Heart left ventricle (tissue), 16 donors: ENCODE data around the gene GSTM5. TPM values are rescaled to one million over a fixed set of nuclear protein-coding genes. Genes with fewer than 3 reads are reported as not detected.

ENCODE experiments used
- ATAC-seq, 4 donors: fragments of 200-7000 bp; cut with Tn5 transposase; one replicate each; pipeline ENCODE4 v1.9.1; 2020 to 2022; ENCODE audit warnings: moderate library complexity in 4 of 4, mild to moderate bottlenecking in 3 of 4, moderate number of reproducible peaks in 1 of 4
- DNase-seq, 5 donors: peaks; one replicate each; pipeline ENCODE4 v3.0.0-alpha.2; 2020
- H3K27ac ChIP-seq, 12 donors: fragments of 200-600 bp; sonication (generic) in 4 of 12; one replicate each; pipeline versions ENCODE4 v1.5.0 to v1.8.0; 2016 to 2022; ENCODE audit warnings: mild to moderate bottlenecking in 2 of 12
- H3K27me3 ChIP-seq, 9 donors: fragments of 200-600 bp; sonication (generic) in 2 of 9; one replicate each; pipeline versions ENCODE4 v1.5.1 to v1.8.0; 2016 to 2022; ENCODE audit warnings: mild to moderate bottlenecking in 3 of 9
- H3K36me3 ChIP-seq, 9 donors: fragments of 200-600 bp; sonication (generic) in 2 of 9; one replicate each; pipeline versions ENCODE4 v1.5.0 to v1.8.0; 2018 to 2022; ENCODE audit warnings: mild to moderate bottlenecking in 2 of 9
- H3K4me1 ChIP-seq, 12 donors: fragments of 200-600 bp; sonication (generic) in 4 of 12; one replicate each; pipeline versions ENCODE4 v1.5.0 to v1.8.0; 2016 to 2022; ENCODE audit warnings: mild to moderate bottlenecking in 3 of 12
- H3K4me3 ChIP-seq, 12 donors: fragments of 200-600 bp; sonication (generic) in 4 of 12; one replicate each; pipeline versions ENCODE4 v1.5.0 to v1.8.0; 2017 to 2022; ENCODE audit warnings: mild to moderate bottlenecking in 9 of 12, moderate library complexity in 4 of 12
- H3K9me3 ChIP-seq, 12 donors: fragments of 200-600 bp; sonication (generic) in 4 of 12; one replicate each; pipeline versions ENCODE4 v1.5.0 to v1.8.0; 2016 to 2022; ENCODE audit warnings: mild to moderate bottlenecking in 1 of 12
- CTCF ChIP-seq, 12 donors: fragments of 200-600 bp; sonication (generic) in 4 of 12; IDR thresholded peaks; one replicate each; pipeline versions ENCODE4 v1.5.0 to v1.8.0; 2018 to 2022; ENCODE audit warnings: antibody characterized with exemption in 12 of 12, mild to moderate bottlenecking in 5 of 12
- POLR2A ChIP-seq, 2 donors: fragments of 450-650 bp; IDR thresholded peaks; one replicate each; pipeline ENCODE4 v1.6.1; 2017; ENCODE audit warnings: antibody characterized with exemption in 2 of 2, mild to moderate bottlenecking in 2 of 2, moderate library complexity in 2 of 2
- WGBS, 4 donors: extraction: QIAGEN DNeasy Blood & Tissue Kit in 2 of 4; methylation state at CpG; one replicate each; pipeline versions ENCODE4 v1.1.5 to v1.1.7; 2013 to 2018; 5-methylcytosine and 5-hydroxymethylcytosine counted together
- intact Hi-C, 10 donors: fragments of 100-400 bp; cut with DNase I; formaldehyde crosslinking; loops; one replicate each; pipeline versions ENCODE4 v1.11.1 to v1.14.2; 2022
- polyA plus RNA-seq, 2 donors: library from polyadenylated mRNA; stranded (reverse); fragments of 200-250 nt; gene quantifications; one replicate each; pipeline ENCODE4 v1.2.3, GENCODE V29; 2013
- total RNA-seq, 9 donors: library from RNA; depleted of rRNA in 2 of 9; stranded (reverse); fragments of >200 nt in 2 of 9; fragmentation: NEBNext Ultra II Directional in 3 of 9; extraction: Animal tissue kit (Norgen Biotek cat#: 25700) in 3 of 9; gene quantifications; one replicate each; pipeline versions ENCODE4 v1.1.0 to v1.2.4, GENCODE V29; 2016 to 2023
- donor health status: ischemic (EF 13 %, LVEDD 7.1; RV severe dilation, severe dysfunction).
- donor health status: healthy with polysubstance abuse.
- donor health status: DM: no; HTN: yes; CAD: no.
- donor health status: DM: no; HTN: no; CAD: no.
- donor health status: ischemic (EF 25% LVEDD 6.9; RV normal size, moderate dysfunction).
- donor health status: ischemic (EF 25% LVEDD 5.7; RV mildly dilated, moderate dysfunction).
- donor health status: healthy.
- donor health status: DM: yes; HTN: yes; CAD: no.
- donor health status: ischemic (EF 35%, LVEDD 5.7; RV mildly dilated, moderate dysfunction).
- donor health status: nonischemic (EF 11% LVEDD 7.7; RV severe dilation, severe dysfunction).
- donor health status: DM: yes; HTN: yes; CAD: no.
- donor health status: PGD.
- donor health status: ischemic (EF 29% LVEDD 5.4; RV normal size, mild dysfunction).
- donor health status: nonischemic (EF 23%, LVEDD 6.1; RV moderate dilation, normal function).

The GSTM5 gene
- total and polyA plus RNA-seq, 11 donors, result 0.49 to 9.0 (median 2.1) TPM; not detected in 1

- Histone ChIP-seq H3K36me3 (no peaks in the 10 kb centered on the region), H3K4me1 (peaks cover 0 to 8% (median 0%) of the 10 kb centered on the region in 12 donors), H3K27me3 (peaks cover 0 to 7% (median 0%) of the 10 kb centered on the region in 9 donors), H3K4me3 (peak overlapping the region in 10 of 12 donors; percentile 24 to 56 (median 48)), H3K27ac (no peak overlapping the region), H3K9me3 (peaks cover 0 to 19% (median 3%) of the 10 kb centered on the region in 12 donors)
- DNase-seq, result no peak
- intact Hi-C loops, result no loop called here
- WGBS, 4 donors, result 60 to 88% (median 65%) methylated on average over 15 to 22 of the region's 22 CpGs
- TF ChIP-seq CTCF (IDR thresholded peaks at IDR 0.05) (no peak), POLR2A (IDR thresholded peaks at IDR 0.05) (no peak)
- peak in 3 of 4 donors; percentile 13 to 36 (median 28) for ATAC-seq
Measured at GRCh38 chr1:109712321-109712864, 342 bp downstream of the GSTM5 start.

GRCh38 chr1:109713636-109714035 is 1.6 kb downstream of the GSTM5 start:
- no peak for DNase-seq
- WGBS, 4 donors, result 83 to 97% (median 87%) methylated on average over 4 to 5 of the region's 5 CpGs
- intact Hi-C loops, result no loop called here

GRCh38 chr1:109714661-109715372 is 2.8 kb downstream of the GSTM5 start:
- intact Hi-C loops, result loop anchor here in 3 of 10 donors (5.0 kb wide), 1 partner anchor 57 kb away; no protein-coding TSS in a partner anchor
- ATAC-seq (no peak), DNase-seq (no peak)
- Histone ChIP-seq H3K4me1 (peaks cover 0 to 8% (median 0%) of the 10 kb centered on the region in 12 donors), H3K4me3 (no peak overlapping the region), H3K9me3 (peaks cover 0 to under 1% (median 0%) of the 10 kb centered on the region in 12 donors), H3K27ac (no peak overlapping the region), H3K27me3 (peaks cover 0 to 7% (median 0%) of the 10 kb centered on the region in 9 donors), H3K36me3 (no peaks in the 10 kb centered on the region)
- WGBS, 4 donors, result 86 to 92% (median 88%) methylated on average over 12 of the region's 12 CpGs
- TF ChIP-seq POLR2A (IDR thresholded peaks at IDR 0.05) (no peak), CTCF (IDR thresholded peaks at IDR 0.05) (no peak)

More at GRCh38 chr1:109713636-109714035, 1.6 kb downstream of the GSTM5 start:
- H3K27me3 ChIP-seq, result peaks cover 0 to 7% (median 0%) of the 10 kb centered on the region in 9 donors
- TF ChIP-seq POLR2A (IDR thresholded peaks at IDR 0.05) (no peak), CTCF (IDR thresholded peaks at IDR 0.05) (no peak)
- no peaks in the 10 kb centered on the region for H3K36me3 ChIP-seq
- H3K9me3 ChIP-seq, result peaks cover 0 to 12% (median 3%) of the 10 kb centered on the region in 12 donors
- no peak for ATAC-seq
- H3K4me1 ChIP-seq, result peaks cover 0 to 8% (median 0%) of the 10 kb centered on the region in 12 donors
- H3K4me3 ChIP-seq, result no peak overlapping the region
- H3K27ac ChIP-seq, result no peak overlapping the region

GRCh38 chr1:109716121-109716520 is 4.1 kb downstream of the GSTM5 start:
- H3K4me1 ChIP-seq, result peaks cover 0 to 8% (median 0%) of the 10 kb centered on the region in 12 donors
- no peak for DNase-seq
- H3K36me3 ChIP-seq, result no peaks in the 10 kb centered on the region
- no peak for ATAC-seq
- WGBS, 4 donors, result 91 to 92% (median 91%) methylated on average over 3 of the region's 3 CpGs
- no peak overlapping the region for H3K4me3 ChIP-seq
- peak overlapping the region in 1 of 12 donors; percentile 19 for H3K27ac ChIP-seq
- H3K9me3 ChIP-seq, result no peaks in the 10 kb centered on the region
- peaks cover 0 to 7% (median 0%) of the 10 kb centered on the region in 9 donors for H3K27me3 ChIP-seq
- intact Hi-C loops, result loop anchor here in 4 of 10 donors (2.0 to 5.0 kb wide), 2 partner anchors 56 to 57 kb away; no protein-coding TSS in a partner anchor
- TF ChIP-seq CTCF (IDR thresholded peaks at IDR 0.05) (no peak), POLR2A (IDR thresholded peaks at IDR 0.05) (no peak)
